SU-DHL-6 (cell line): ENCODE data around the gene LAMB4.

Experiments
- H2AFZ ChIP-seq: fragments of 200-600 bp; sonication (generic); 2 replicates; pipeline ENCODE4 v1.6.1; 2014; ENCODE audit warnings: low read depth, mild to moderate bottlenecking, moderate library complexity, mixed read lengths, antibody characterized with exemption, low read length; ENCODE audit not compliant: severe bottlenecking
- H3F3A ChIP-seq: fragments of 200-600 bp; shearing (Covaris generic); 2 replicates; pipeline ENCODE4 v1.6.0; 2016; ENCODE audit warnings: antibody characterized with exemption, mild to moderate bottlenecking; ENCODE audit not compliant: insufficient read depth
- H3K27ac ChIP-seq: fragments of 200-600 bp; sonication (generic); 2 replicates; pipeline ENCODE4 v1.5.1; 2016; ENCODE audit warnings: low read depth, mild to moderate bottlenecking, low read length, moderate library complexity, mixed read lengths
- H3K27me3 ChIP-seq: fragments of 200-600 bp; sonication (generic), shearing (Covaris generic); 2 replicates; pipeline ENCODE4 v1.6.0; 2014; ENCODE audit warnings: mild to moderate bottlenecking, low read length
- H3K36me3 ChIP-seq: fragments of 200-600 bp; sonication (generic); 2 replicates; pipeline ENCODE4 v1.6.1; 2014; ENCODE audit warnings: mild to moderate bottlenecking, low read length, mixed read lengths
- H3K4me2 ChIP-seq: fragments of 300-600, 200-600 bp; shearing (Covaris generic), sonication (generic); 2 replicates; pipeline ENCODE4 v1.6.0; 2014; ENCODE audit warnings: low read length, low read depth, mild to moderate bottlenecking; ENCODE audit not compliant: poor library complexity, severe bottlenecking
- H3K4me3 ChIP-seq: fragments of 200-600 bp; sonication (generic); 2 replicates; pipeline ENCODE4 v1.5.1; 2014; ENCODE audit warnings: antibody characterized with exemption, low read length, mild to moderate bottlenecking, mixed read lengths; ENCODE audit not compliant: insufficient read depth, poor library complexity, severe bottlenecking
- H3K79me2 ChIP-seq: fragments of 200-600 bp; sonication (generic); 2 replicates; pipeline ENCODE4 v1.6.1; 2014; ENCODE audit warnings: mild to moderate bottlenecking, low read length, moderate library complexity; ENCODE audit not compliant: insufficient read depth
- H3K9ac ChIP-seq: fragments of 200-600 bp; sonication (generic); 2 replicates; pipeline ENCODE4 v1.7.0; 2014; ENCODE audit warnings: mild to moderate bottlenecking, low read length
- H3K9me2 ChIP-seq: fragments of 200-600 bp; sonication (generic); replicated peaks from 2 replicates; pipeline ENCODE4 v1.6.1; 2014; ENCODE audit warnings: low read length; ENCODE audit not compliant: insufficient read depth
- H3K9me3 ChIP-seq: fragments of 200-600 bp; sonication (generic); 2 replicates; pipeline ENCODE4 v1.6.1; 2014; ENCODE audit warnings: low read length, mixed read lengths; ENCODE audit not compliant: insufficient read depth
- H4K20me1 ChIP-seq: fragments of 200-600 bp; sonication (generic); 2 replicates; pipeline ENCODE4 v1.6.1; 2014; ENCODE audit warnings: low read depth, mild to moderate bottlenecking, antibody characterized with exemption, low read length, moderate library complexity, mixed read lengths
- EZH2phosphoT487 ChIP-seq: fragments of 200-600 bp; sonication (generic), shearing (Covaris generic); conservative IDR thresholded peaks from 2 replicates; pipeline ENCODE4 v1.6.1; 2018; ENCODE audit warnings: mild to moderate bottlenecking, antibody characterized with exemption, low read length, moderate library complexity, mixed read lengths
- TF ChIP-seq, protein P1 (sequence below): fragments of 200-600 bp; sonication (generic); IDR thresholded peaks from one replicate; pipeline ENCODE4 v1.5.1; 2017; ENCODE audit warnings: antibody characterized with exemption, mild to moderate bottlenecking, low read length, moderate library complexity; ENCODE audit not compliant: insufficient read depth, poor library complexity, severe bottlenecking

Gene LAMB4

DNA sequence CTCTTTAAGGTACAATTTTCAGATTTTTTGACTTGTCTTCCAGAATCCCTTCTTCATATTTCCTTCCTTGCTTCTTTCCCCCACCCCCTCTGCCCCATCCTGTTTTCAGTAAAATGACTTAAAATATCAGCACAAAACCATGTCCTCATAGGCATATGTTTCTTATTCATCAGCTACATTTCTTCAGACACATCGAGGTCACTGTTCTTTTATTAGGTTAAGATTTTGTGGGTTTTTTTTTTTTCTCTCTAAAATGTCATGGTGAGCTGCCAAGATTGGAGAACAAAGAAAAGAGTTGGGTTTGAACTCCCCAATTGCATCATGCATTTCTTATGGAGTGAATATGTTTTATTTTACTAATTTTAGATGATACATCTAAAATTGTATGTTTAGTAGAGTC is 35.8 kb downstream of the LAMB4 start:
- Histone ChIP-seq H3F3A (no peaks in the 10 kb centered on the region), H3K27me3 (no peaks in the 10 kb centered on the region), H3K4me2 (no peak overlapping the region), H4K20me1 (no peaks in the 10 kb centered on the region), H3K27ac (no peak overlapping the region), H3K4me3 (no peak overlapping the region), H2AFZ (no peak overlapping the region), H3K79me2 (no peaks in the 10 kb centered on the region), H3K36me3 (no peaks in the 10 kb centered on the region), H3K9me3 (no peaks in the 10 kb centered on the region), H3K9ac (no peak overlapping the region), H3K9me2 (no peaks in the 10 kb centered on the region)
- TF ChIP-seq, protein P1, sequence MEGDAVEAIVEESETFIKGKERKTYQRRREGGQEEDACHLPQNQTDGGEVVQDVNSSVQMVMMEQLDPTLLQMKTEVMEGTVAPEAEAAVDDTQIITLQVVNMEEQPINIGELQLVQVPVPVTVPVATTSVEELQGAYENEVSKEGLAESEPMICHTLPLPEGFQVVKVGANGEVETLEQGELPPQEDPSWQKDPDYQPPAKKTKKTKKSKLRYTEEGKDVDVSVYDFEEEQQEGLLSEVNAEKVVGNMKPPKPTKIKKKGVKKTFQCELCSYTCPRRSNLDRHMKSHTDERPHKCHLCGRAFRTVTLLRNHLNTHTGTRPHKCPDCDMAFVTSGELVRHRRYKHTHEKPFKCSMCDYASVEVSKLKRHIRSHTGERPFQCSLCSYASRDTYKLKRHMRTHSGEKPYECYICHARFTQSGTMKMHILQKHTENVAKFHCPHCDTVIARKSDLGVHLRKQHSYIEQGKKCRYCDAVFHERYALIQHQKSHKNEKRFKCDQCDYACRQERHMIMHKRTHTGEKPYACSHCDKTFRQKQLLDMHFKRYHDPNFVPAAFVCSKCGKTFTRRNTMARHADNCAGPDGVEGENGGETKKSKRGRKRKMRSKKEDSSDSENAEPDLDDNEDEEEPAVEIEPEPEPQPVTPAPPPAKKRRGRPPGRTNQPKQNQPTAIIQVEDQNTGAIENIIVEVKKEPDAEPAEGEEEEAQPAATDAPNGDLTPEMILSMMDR, result no peak
- TF ChIP-seq EZH2phosphoT487, result no peak

DNA sequence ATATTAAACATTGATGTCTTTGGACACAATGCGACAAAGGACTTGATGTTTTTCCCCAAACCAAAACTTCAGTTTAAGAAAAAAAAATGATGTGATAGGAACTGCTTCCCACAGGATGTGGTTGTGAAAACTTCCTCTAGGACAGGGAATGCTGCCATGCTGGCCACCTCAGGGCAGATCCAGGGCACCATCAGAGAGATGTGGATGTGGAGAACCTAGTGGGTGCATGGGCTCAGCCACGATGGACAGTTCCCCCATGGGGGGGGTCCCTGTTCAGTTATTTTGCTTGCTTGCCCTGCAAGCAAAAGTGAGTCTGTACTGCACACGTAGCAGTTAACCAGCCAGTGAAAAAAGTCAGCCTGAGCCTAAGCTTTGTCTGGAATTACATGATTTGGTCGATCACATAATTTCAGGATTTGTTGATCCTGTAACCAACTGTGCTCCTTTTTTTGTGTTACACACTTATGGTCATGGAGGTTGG is 36.3 kb downstream of the LAMB4 start:
- no peak overlapping the region for H3K4me2 ChIP-seq
- H4K20me1 ChIP-seq, result no peaks in the 10 kb centered on the region
- H2AFZ ChIP-seq, result no peak overlapping the region

GRCh38 chr7:108093341-108093740 is 36.8 kb downstream of the LAMB4 start:
- no peaks in the 10 kb centered on the region for H3K9me3 ChIP-seq
- H3K27ac ChIP-seq, result no peak overlapping the region
- H3K36me3 ChIP-seq, result no peaks in the 10 kb centered on the region
- H3K4me2 ChIP-seq, result no peak overlapping the region
- no peak overlapping the region for H3K9ac ChIP-seq
- no peaks in the 10 kb centered on the region for H3K79me2 ChIP-seq
- H3K9me2 ChIP-seq, result no peaks in the 10 kb centered on the region
- H3K4me3 ChIP-seq, result no peak overlapping the region
- no peaks in the 10 kb centered on the region for H3F3A ChIP-seq
- no peak overlapping the region for H2AFZ ChIP-seq
- no peaks in the 10 kb centered on the region for H4K20me1 ChIP-seq
- TF ChIP-seq, protein P1, result no peak
- TF ChIP-seq EZH2phosphoT487, result no peak
- H3K27me3 ChIP-seq, result no peaks in the 10 kb centered on the region

More for the DNA sequence above, 36.3 kb downstream of the LAMB4 start:
- no peaks in the 10 kb centered on the region for H3K9me2 ChIP-seq
- H3K36me3 ChIP-seq, result no peaks in the 10 kb centered on the region
- H3K27me3 ChIP-seq, result no peaks in the 10 kb centered on the region
- no peak overlapping the region for H3K9ac ChIP-seq
- no peak for TF ChIP-seq EZH2phosphoT487
- TF ChIP-seq, protein P1, result no peak
- H3K9me3 ChIP-seq, result no peaks in the 10 kb centered on the region
- no peak overlapping the region for H3K27ac ChIP-seq
- H3K79me2 ChIP-seq, result no peaks in the 10 kb centered on the region
- no peak overlapping the region for H3K4me3 ChIP-seq
- no peaks in the 10 kb centered on the region for H3F3A ChIP-seq
